GM19099 (cell line): ENCODE results near the gene AOAH.

ENCODE experiments used
- POLR2A ChIP-seq: IDR thresholded peaks from 3 replicates; pipeline ENCODE4 v1.6.1; 2011; ENCODE audit warnings: low read depth; ENCODE audit not compliant: insufficient read length; ENCODE audit errors: extremely low read depth

The AOAH gene

GRCh38 chr7:36521911-36522310, 202.4 kb downstream of the AOAH start:
- TF ChIP-seq POLR2A, result no peak

- no peak for TF ChIP-seq POLR2A
Measured at GRCh38 chr7:36521133-36521532, 203.2 kb downstream of the AOAH start.

GRCh38 chr7:36515847-36516246, 208.4 kb downstream of the AOAH start:
- no peak for TF ChIP-seq POLR2A

GRCh38 chr7:36514289-36515243, 209.7 kb downstream of the AOAH start:
- no peak for TF ChIP-seq POLR2A

GRCh38 chr7:36513393-36513792, 210.9 kb downstream of the AOAH start:
- TF ChIP-seq POLR2A, result no peak

- no peak for TF ChIP-seq POLR2A
Measured at GRCh38 chr7:36512616-36513015, 211.7 kb downstream of the AOAH start.

- no peak for TF ChIP-seq POLR2A
Measured at GRCh38 chr7:36509962-36510361, 214.3 kb downstream of the AOAH start.

GRCh38 chr7:36507475-36508440, 216.5 kb downstream of the AOAH start:
- TF ChIP-seq POLR2A, result no peak

- no peak for TF ChIP-seq POLR2A
Measured at GRCh38 chr7:36506820-36507219, 217.5 kb downstream of the AOAH start.

- no peak for TF ChIP-seq POLR2A
Measured at GRCh38 chr7:36506130-36506798, 218.0 kb downstream of the AOAH start.

GRCh38 chr7:36497775-36498174, 226.5 kb downstream of the AOAH start:
- TF ChIP-seq POLR2A, result no peak

GRCh38 chr7:36496576-36496975, 227.7 kb downstream of the AOAH start:
- no peak for TF ChIP-seq POLR2A

GRCh38 chr7:36491317-36491716, 233.0 kb downstream of the AOAH start:
- no peak for TF ChIP-seq POLR2A

GRCh38 chr7:36490419-36490830, 233.9 kb downstream of the AOAH start:
- no peak for TF ChIP-seq POLR2A
